NCI-H2081 (cell line): Measurements from ENCODE around the gene WNT3A.
"Not testable (repeated sequence)": the region's sequence is repeated elsewhere in the genome, so short reads cannot be mapped to it uniquely, and the experiment has no call there.

ENCODE experiments used
- DNase-seq, 2 experiments: peaks; one replicate each; lab custom pipeline; 2025; lab: John Stamatoyannopoulos, UW

The WNT3A gene

GRCh38 chr1:228006786-228007048 lies at the start of gene WNT3A:
Gene WNT3A, plus strand, starts transcription at chr1:228006998. Its CDS starts 131 bp downstream, at chr1:228007129.
- DNase-seq: no peak

- no peak for DNase-seq
Measured at GRCh38 chr1:227958617-227959324, 48.0 kb upstream of the WNT3A start.

GRCh38 chr1:227959325-227959860 lies 47.4 kb upstream of the WNT3A start:
- DNase-seq: no peak

- DNase-seq: no peak
Measured at GRCh38 chr1:227961651-227962466, 44.9 kb upstream of the WNT3A start.

- DNase-seq: not testable (repeated sequence)
Measured at GRCh38 chr1:227966733-227967132, 40.1 kb upstream of the WNT3A start.

- not testable (repeated sequence) for DNase-seq
Measured at GRCh38 chr1:227967815-227968214, 39.0 kb upstream of the WNT3A start.

- DNase-seq: not testable (repeated sequence)
Measured at GRCh38 chr1:227970076-227970995, 36.5 kb upstream of the WNT3A start.

GRCh38 chr1:227971216-227971615 lies 35.6 kb upstream of the WNT3A start:
- DNase-seq: not testable (repeated sequence)

- not testable (repeated sequence) for DNase-seq
Measured at GRCh38 chr1:227971643-227972282, 35.0 kb upstream of the WNT3A start.

- not testable (repeated sequence) for DNase-seq
Measured at GRCh38 chr1:227972283-227972679, 34.5 kb upstream of the WNT3A start.

GRCh38 chr1:227972843-227973374 lies 33.9 kb upstream of the WNT3A start:
- DNase-seq: not testable (repeated sequence)

- not testable (repeated sequence) for DNase-seq
Measured at GRCh38 chr1:227973724-227974288, 33.0 kb upstream of the WNT3A start.

- not testable (repeated sequence) for DNase-seq
Measured at GRCh38 chr1:227975583-227976283, 31.1 kb upstream of the WNT3A start.

- no peak for DNase-seq
Measured at GRCh38 chr1:227987181-227987580, 19.6 kb upstream of the WNT3A start.

GRCh38 chr1:227994632-227995300 lies 12.0 kb upstream of the WNT3A start:
- DNase-seq: no peak

GRCh38 chr1:227996187-227996950 lies 10.4 kb upstream of the WNT3A start:
- no peak for DNase-seq

- DNase-seq: no peak
Measured at GRCh38 chr1:227998374-227999055, 8.3 kb upstream of the WNT3A start.
